Measurements from ENCODE around the gene CFAP43. TPM values are rescaled to one million over a fixed set of nuclear protein-coding genes. Genes with fewer than 3 reads are reported as not detected.

The CFAP43 gene
- total RNA-seq, 2 experiments from 2014 or later = not detected

DNA sequence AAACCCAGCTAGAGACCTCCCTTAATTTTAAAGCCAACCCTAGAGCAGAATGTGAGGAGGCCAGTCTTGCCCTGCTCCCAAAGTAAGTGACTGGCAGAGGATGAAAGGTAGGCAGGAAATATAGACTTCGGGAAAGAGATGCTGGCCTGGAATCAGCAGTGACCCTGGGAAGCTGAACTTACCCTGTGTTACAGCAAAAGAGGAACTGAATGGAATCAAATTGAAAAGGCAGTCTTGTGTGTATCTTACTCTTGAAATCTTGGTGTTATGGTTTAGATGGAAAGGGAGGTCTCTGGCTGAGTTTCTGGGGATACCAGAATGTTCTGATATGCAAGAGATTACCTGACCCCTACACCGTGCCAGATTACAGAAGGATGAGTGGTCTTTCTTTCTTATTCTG is 7.9 kb upstream of the CFAP43 start:
- DNase-seq (ENCODE audit: low spot score) = no peak
- H3K27ac ChIP-seq (ENCODE audit: low read depth, low read length, poor library complexity, severe bottlenecking) = no peak overlapping the region
- no peak overlapping the region for H2AFZ ChIP-seq (ENCODE audit: low read length)
- no peaks in the 10 kb centered on the region for H3K4me1 ChIP-seq (ENCODE audit: insufficient read depth, low read length, poor library complexity, severe bottlenecking)
- H3K79me2 ChIP-seq (ENCODE audit: insufficient read depth, low read depth, low read length) = no peaks in the 10 kb centered on the region
- H3K4me3 ChIP-seq (ENCODE audit: low read depth, low read length, poor library complexity, severe bottlenecking) = no peak overlapping the region
- CTCF ChIA-PET (ENCODE audit: unreplicated experiment) = no interaction called here
- no peaks in the 10 kb centered on the region for H3K9me2 ChIP-seq (ENCODE audit: insufficient read depth, low read length)
- H4K20me1 ChIP-seq (ENCODE audit: insufficient read depth, low read length) = no peaks in the 10 kb centered on the region
- intact Hi-C loops (cut with micrococcal nuclease; ENCODE audit: unreplicated experiment) = no loop called here
- POLR2A ChIA-PET = no interaction called here
- no peak for TF ChIP-seq EZH2phosphoT487 (IDR thresholded peaks at IDR 0.05; ENCODE audit: borderline replicate concordance, low read depth, low read length)
- TF ChIP-seq, protein P1, sequence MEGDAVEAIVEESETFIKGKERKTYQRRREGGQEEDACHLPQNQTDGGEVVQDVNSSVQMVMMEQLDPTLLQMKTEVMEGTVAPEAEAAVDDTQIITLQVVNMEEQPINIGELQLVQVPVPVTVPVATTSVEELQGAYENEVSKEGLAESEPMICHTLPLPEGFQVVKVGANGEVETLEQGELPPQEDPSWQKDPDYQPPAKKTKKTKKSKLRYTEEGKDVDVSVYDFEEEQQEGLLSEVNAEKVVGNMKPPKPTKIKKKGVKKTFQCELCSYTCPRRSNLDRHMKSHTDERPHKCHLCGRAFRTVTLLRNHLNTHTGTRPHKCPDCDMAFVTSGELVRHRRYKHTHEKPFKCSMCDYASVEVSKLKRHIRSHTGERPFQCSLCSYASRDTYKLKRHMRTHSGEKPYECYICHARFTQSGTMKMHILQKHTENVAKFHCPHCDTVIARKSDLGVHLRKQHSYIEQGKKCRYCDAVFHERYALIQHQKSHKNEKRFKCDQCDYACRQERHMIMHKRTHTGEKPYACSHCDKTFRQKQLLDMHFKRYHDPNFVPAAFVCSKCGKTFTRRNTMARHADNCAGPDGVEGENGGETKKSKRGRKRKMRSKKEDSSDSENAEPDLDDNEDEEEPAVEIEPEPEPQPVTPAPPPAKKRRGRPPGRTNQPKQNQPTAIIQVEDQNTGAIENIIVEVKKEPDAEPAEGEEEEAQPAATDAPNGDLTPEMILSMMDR (conservative IDR thresholded peaks at IDR 0.05; ENCODE audit: low read length) = no peak
- H3K4me2 ChIP-seq (ENCODE audit: low read length) = no peak overlapping the region
- BruUV-seq (replicated peaks) = no TSS peak
- peaks cover 4% of the 10 kb centered on the region; the same call in 1 of the 2 replicates for H3K9me3 ChIP-seq (ENCODE audit: low read length)
- H3K36me3 ChIP-seq (ENCODE audit: insufficient read depth, low read length) = no peaks in the 10 kb centered on the region

GRCh38 chr10:104235801-104236200 is 3.6 kb upstream of the CFAP43 start:
- DNase-seq (ENCODE audit: low spot score) = no peak
- H3K4me2 ChIP-seq (ENCODE audit: low read length) = no peak overlapping the region
- intact Hi-C loops (cut with micrococcal nuclease; ENCODE audit: unreplicated experiment) = no loop called here
- H4K20me1 ChIP-seq (ENCODE audit: insufficient read depth, low read length) = no peaks in the 10 kb centered on the region
- H3K9me2 ChIP-seq (ENCODE audit: insufficient read depth, low read length) = no peaks in the 10 kb centered on the region
- ChIA-PET CTCF (ENCODE audit: unreplicated experiment) (no interaction called here), POLR2A (no interaction called here)
- no peaks in the 10 kb centered on the region for H3K79me2 ChIP-seq (ENCODE audit: insufficient read depth, low read depth, low read length)
- no peaks in the 10 kb centered on the region for H3K4me1 ChIP-seq (ENCODE audit: insufficient read depth, low read length, poor library complexity, severe bottlenecking)
- no peaks in the 10 kb centered on the region for H3K36me3 ChIP-seq (ENCODE audit: insufficient read depth, low read length)
- H3K9me3 ChIP-seq (ENCODE audit: low read length) = peaks cover 17% of the 10 kb centered on the region
- TF ChIP-seq, protein P1 (conservative IDR thresholded peaks at IDR 0.05; ENCODE audit: low read length) = no peak
- TF ChIP-seq EZH2phosphoT487 (IDR thresholded peaks at IDR 0.05; ENCODE audit: borderline replicate concordance, low read depth, low read length) = no peak
- H2AFZ ChIP-seq (ENCODE audit: low read length) = no peak overlapping the region
- no peak overlapping the region for H3K4me3 ChIP-seq (ENCODE audit: low read depth, low read length, poor library complexity, severe bottlenecking)
- BruUV-seq (replicated peaks) = no TSS peak
- no peak overlapping the region for H3K27ac ChIP-seq (ENCODE audit: low read depth, low read length, poor library complexity, severe bottlenecking)

DNA sequence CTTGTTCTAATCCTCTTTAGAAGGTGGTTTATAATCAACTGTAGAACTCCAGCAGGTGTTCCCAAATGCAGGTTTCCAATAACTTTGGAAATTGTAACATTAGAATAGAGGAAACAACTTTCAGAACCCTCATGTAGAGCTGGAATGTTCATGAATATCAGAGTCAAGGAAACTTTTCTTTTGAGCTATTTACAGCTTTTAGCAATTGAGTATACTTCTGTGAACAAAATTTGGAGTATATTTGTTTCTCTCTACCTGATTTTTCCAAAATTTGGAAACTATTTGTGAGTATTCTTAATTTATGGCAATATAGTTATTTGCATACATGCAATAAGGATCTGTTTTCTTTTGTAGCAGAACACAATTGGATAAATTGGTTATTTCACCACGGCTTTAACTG is 2.8 kb upstream of the CFAP43 start:
- Histone ChIP-seq H4K20me1 (ENCODE audit: insufficient read depth, low read length) (no peaks in the 10 kb centered on the region), H3K4me1 (ENCODE audit: insufficient read depth, low read length, poor library complexity, severe bottlenecking) (no peaks in the 10 kb centered on the region), H3K4me2 (ENCODE audit: low read length) (no peak overlapping the region), H2AFZ (ENCODE audit: low read length) (no peak overlapping the region), H3K79me2 (ENCODE audit: insufficient read depth, low read depth, low read length) (no peaks in the 10 kb centered on the region), H3K36me3 (ENCODE audit: insufficient read depth, low read length) (no peaks in the 10 kb centered on the region), H3K27ac (ENCODE audit: low read depth, low read length, poor library complexity, severe bottlenecking) (no peak overlapping the region), H3K9me3 (ENCODE audit: low read length) (peaks cover 17% of the 10 kb centered on the region), H3K4me3 (ENCODE audit: low read depth, low read length, poor library complexity, severe bottlenecking) (no peak overlapping the region), H3K9me2 (ENCODE audit: insufficient read depth, low read length) (no peaks in the 10 kb centered on the region)
- TF ChIP-seq, protein P1 (conservative IDR thresholded peaks at IDR 0.05; ENCODE audit: low read length) = no peak
- TF ChIP-seq EZH2phosphoT487 (IDR thresholded peaks at IDR 0.05; ENCODE audit: borderline replicate concordance, low read depth, low read length) = 0 out of 2 replicates have a peak, but pooled peaks have one; percentile 49
- no TSS peak for BruUV-seq (replicated peaks)
- intact Hi-C loops (cut with micrococcal nuclease; ENCODE audit: unreplicated experiment) = no loop called here
- ChIA-PET CTCF (ENCODE audit: unreplicated experiment) (no interaction called here), POLR2A (no interaction called here)
- DNase-seq (ENCODE audit: low spot score) = peak; percentile 13

Measured in OCI-LY7 (cell line).